Transverse colon (tissue), 4 donors: ENCODE data around the gene AMN.

Experiments
- EP300 ChIP-seq: sonication (generic); formaldehyde crosslinking; IDR thresholded peaks from one replicate; pipeline ENCODE4 v1.6.1; 2017; ENCODE audit warnings: antibody characterized with exemption, low read depth
- POLR2A ChIP-seq: fragments of 450-650 bp; IDR thresholded peaks from one replicate; pipeline ENCODE4 v1.6.1; 2016; ENCODE audit warnings: antibody characterized with exemption, mild to moderate bottlenecking, moderate library complexity
- POLR2AphosphoS5 ChIP-seq, 3 donors: sonication (generic); formaldehyde crosslinking; IDR thresholded peaks; one replicate each; pipeline ENCODE4 v1.6.1; 2016; ENCODE audit warnings: antibody characterized with exemption in 3 of 3
- TF ChIP-seq, protein P1 (sequence below), 5 experiments: fragments of 200-600 bp in 3 of 5; fragments of 450-650 bp in 2 of 5; sonication (generic) in 3 of 5; IDR thresholded peaks; 1 replicate in 2 of 5; 2 replicates in 3 of 5; pipeline ENCODE4 v1.5.1; 2016 to 2017; ENCODE audit warnings: antibody characterized with exemption in 5 of 5, inconsistent platforms in 3 of 5, mild to moderate bottlenecking in 2 of 5, moderate library complexity in 1 of 5

GRCh38 chr14:102908766-102909455, 13.6 kb upstream of the AMN start:
- TF ChIP-seq, protein P1, sequence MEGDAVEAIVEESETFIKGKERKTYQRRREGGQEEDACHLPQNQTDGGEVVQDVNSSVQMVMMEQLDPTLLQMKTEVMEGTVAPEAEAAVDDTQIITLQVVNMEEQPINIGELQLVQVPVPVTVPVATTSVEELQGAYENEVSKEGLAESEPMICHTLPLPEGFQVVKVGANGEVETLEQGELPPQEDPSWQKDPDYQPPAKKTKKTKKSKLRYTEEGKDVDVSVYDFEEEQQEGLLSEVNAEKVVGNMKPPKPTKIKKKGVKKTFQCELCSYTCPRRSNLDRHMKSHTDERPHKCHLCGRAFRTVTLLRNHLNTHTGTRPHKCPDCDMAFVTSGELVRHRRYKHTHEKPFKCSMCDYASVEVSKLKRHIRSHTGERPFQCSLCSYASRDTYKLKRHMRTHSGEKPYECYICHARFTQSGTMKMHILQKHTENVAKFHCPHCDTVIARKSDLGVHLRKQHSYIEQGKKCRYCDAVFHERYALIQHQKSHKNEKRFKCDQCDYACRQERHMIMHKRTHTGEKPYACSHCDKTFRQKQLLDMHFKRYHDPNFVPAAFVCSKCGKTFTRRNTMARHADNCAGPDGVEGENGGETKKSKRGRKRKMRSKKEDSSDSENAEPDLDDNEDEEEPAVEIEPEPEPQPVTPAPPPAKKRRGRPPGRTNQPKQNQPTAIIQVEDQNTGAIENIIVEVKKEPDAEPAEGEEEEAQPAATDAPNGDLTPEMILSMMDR (IDR thresholded peaks at IDR 0.05) = no peak
- no peak for TF ChIP-seq POLR2A
- TF ChIP-seq POLR2AphosphoS5 (IDR thresholded peaks at IDR 0.05) = no peak
- no peak for TF ChIP-seq EP300
